ENCODE measurements around the gene CSNK1E.
"Not testable (repeated sequence)": the region's sequence is repeated elsewhere in the genome, so short reads cannot be mapped to it uniquely, and the experiment has no call there.

Gene CSNK1E

GRCh38 chr22:38317122-38317994 lies at the start of gene CSNK1E:
CSNK1E (minus strand) TSS chr22:38317433; CDS start chr22:38314157, 3,276 bp downstream.
- peak; percentile 94 for DNase-seq (ENCODE audit: low spot score)

GRCh38 chr22:38365829-38366228 lies 48.6 kb upstream of the CSNK1E start:
- not testable (repeated sequence) for DNase-seq (ENCODE audit: low spot score)

- not testable (repeated sequence) for DNase-seq (ENCODE audit: low spot score)
Observed at GRCh38 chr22:38365174-38365573, 47.9 kb upstream of the CSNK1E start.

- DNase-seq (ENCODE audit: low spot score) = not testable (repeated sequence)
Observed at GRCh38 chr22:38360560-38360959, 43.3 kb upstream of the CSNK1E start.

GRCh38 chr22:38359817-38360216 lies 42.6 kb upstream of the CSNK1E start:
- DNase-seq (ENCODE audit: low spot score) = not testable (repeated sequence)

- DNase-seq (ENCODE audit: low spot score) = not testable (repeated sequence)
Observed at GRCh38 chr22:38357971-38358370, 40.7 kb upstream of the CSNK1E start.

- DNase-seq (ENCODE audit: low spot score) = no peak
Observed at GRCh38 chr22:38355275-38355674, 38.0 kb upstream of the CSNK1E start.

- DNase-seq (ENCODE audit: low spot score) = no peak
Observed at GRCh38 chr22:38353701-38354100, 36.5 kb upstream of the CSNK1E start.

- peak; percentile 94 for DNase-seq (ENCODE audit: low spot score)
Observed at GRCh38 chr22:38353142-38353629, 36.0 kb upstream of the CSNK1E start.

- peak; percentile 1 for DNase-seq (ENCODE audit: low spot score)
Observed at GRCh38 chr22:38352436-38352835, 35.2 kb upstream of the CSNK1E start.

GRCh38 chr22:38350444-38351359 lies 33.5 kb upstream of the CSNK1E start:
- peak; percentile 8 for DNase-seq (ENCODE audit: low spot score)

- peak; percentile 7 for DNase-seq (ENCODE audit: low spot score)
Observed at GRCh38 chr22:38348751-38349496, 31.7 kb upstream of the CSNK1E start.

GRCh38 chr22:38347944-38348750 lies 30.9 kb upstream of the CSNK1E start:
- peak; percentile 4 for DNase-seq (ENCODE audit: low spot score)

GRCh38 chr22:38347181-38347943 lies 30.1 kb upstream of the CSNK1E start:
- DNase-seq (ENCODE audit: low spot score) = peak; percentile 5

GRCh38 chr22:38346506-38346905 lies 29.3 kb upstream of the CSNK1E start:
- DNase-seq (ENCODE audit: low spot score) = peak; percentile 3

- peak; percentile 2 for DNase-seq (ENCODE audit: low spot score)
Observed at GRCh38 chr22:38345782-38346181, 28.5 kb upstream of the CSNK1E start.

- DNase-seq (ENCODE audit: low spot score) = not testable (repeated sequence)
Observed at GRCh38 chr22:38339893-38340292, 22.7 kb upstream of the CSNK1E start.

- DNase-seq (ENCODE audit: low spot score) = peak; percentile 13
Observed at GRCh38 chr22:38338772-38339379, 21.6 kb upstream of the CSNK1E start.

- no peak for DNase-seq (ENCODE audit: low spot score)
Observed at GRCh38 chr22:38336699-38337098, 19.5 kb upstream of the CSNK1E start.

- DNase-seq (ENCODE audit: low spot score) = no peak
Observed at GRCh38 chr22:38335077-38335476, 17.8 kb upstream of the CSNK1E start.
